HG03025 (cell line): ENCODE measurements around the gene CITED2.

ENCODE experiments used
- ATAC-seq: cut with Tn5 transposase; IDR thresholded peaks from one replicate; pipeline ENCODE4 v1.9.1; 2021; ENCODE audit warnings: mild to moderate bottlenecking, moderate library complexity; ENCODE audit not compliant: unreplicated experiment, low FRiP score

The CITED2 gene

DNA sequence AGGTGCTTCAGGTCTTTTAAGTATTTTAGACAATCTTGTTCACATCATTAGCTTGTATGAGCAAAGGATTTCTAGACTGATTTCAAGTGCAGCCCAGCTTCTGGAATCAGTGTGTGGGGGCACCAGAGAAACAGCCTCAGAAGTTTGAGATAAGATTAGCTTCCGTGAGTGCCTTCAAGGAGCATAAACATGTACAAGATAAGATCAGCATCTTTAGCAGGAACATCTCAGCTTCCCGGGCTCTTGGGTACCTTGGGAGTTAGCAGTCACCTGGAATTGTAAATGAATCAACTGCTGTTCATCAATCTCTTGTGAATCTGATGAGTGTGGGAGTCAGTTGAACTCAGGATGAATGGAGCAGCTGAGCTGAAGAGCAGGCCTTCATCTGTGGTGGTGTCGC is 12.0 kb upstream of the CITED2 start:
- ATAC-seq = no peak

DNA sequence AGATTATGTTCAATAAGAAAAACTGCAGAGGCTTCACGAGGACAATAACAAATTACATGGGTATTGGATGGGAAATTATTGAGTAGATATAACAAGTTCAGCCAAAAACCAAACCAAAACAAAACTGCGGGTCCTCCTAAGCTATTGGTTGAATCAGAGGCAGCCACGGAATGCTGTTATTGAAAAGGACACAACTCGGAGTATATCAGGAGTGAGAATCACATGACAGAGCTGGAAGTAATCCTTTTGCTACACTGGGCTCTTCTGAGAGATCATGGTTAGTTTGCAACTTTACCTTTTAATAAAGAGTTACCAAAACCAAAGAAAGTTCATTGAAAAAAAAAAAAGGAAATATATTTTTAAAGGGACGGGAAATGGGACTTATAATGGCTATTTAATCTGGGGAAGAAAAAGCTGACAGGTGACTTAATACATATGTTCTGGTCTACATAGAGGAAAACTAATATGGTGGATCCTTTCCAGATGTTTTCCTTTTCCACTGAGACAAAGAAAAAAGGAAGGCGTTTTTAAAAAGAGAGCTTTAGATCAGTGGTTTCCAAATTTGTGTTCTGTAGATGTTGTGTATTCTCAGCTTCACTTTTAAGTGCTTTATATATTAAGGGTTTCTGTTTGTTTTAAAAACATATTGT is 6.9 kb upstream of the CITED2 start:
- no peak for ATAC-seq

DNA sequence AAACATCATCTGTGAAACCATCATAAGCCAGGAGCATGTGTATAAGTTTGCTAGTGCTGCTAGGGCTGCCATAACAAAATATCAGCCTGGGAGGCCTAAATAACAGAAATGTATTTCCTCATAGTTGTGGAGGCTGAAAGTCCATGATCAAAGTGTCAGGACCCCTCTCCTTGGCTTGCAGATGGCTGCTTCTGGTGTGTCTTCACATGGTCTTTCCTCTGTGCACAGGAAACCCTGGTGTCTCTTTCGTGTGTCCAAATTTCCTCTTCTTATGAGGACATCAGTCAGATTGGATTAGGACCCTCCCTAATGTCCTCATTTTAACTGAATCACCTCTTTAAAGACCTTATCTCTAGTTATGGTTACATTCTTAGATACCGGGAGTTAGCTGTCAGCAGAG is 6.2 kb upstream of the CITED2 start:
- no peak for ATAC-seq

DNA sequence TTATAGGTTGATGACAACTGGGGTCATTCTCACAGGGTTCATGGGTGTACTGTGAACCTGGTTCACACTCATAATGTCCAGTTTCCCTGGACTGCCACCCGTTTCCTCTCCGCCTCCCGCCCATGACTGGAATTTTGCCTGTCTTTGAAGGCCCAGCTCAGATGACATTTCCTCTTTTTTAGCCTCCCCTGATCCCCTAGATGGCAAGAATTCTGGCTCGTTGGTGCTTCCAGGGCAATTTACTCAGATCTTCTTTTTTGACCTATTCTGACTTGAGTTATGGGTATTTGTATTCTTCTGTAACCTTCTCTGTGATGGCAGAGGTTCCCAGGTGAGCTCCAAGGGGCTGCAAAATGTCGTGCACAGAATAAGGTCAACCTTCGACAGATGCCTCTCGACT is 5.7 kb upstream of the CITED2 start:
- no peak for ATAC-seq

DNA sequence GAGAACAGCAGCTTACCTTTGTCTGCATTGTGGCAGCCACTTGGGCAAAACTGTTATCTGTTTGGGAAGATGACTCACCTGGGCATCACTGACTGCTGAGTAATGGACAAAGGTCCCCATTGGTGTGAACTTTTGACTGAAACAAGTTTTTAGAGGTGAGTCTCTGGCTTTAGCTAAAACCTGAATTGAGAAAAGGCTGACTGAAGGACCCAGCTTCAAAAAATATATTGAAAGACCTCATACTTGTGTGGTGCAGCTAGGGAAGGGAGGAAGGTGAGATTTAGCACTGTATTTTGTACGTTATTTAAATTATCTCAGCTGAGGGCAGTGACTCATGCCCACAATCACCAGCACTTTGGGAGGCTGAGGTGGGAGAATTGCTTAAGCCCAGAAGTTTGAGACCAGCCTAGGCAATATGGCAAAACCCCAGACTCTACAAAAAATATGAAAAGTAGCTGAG is 4.5 kb upstream of the CITED2 start:
- no peak for ATAC-seq

DNA sequence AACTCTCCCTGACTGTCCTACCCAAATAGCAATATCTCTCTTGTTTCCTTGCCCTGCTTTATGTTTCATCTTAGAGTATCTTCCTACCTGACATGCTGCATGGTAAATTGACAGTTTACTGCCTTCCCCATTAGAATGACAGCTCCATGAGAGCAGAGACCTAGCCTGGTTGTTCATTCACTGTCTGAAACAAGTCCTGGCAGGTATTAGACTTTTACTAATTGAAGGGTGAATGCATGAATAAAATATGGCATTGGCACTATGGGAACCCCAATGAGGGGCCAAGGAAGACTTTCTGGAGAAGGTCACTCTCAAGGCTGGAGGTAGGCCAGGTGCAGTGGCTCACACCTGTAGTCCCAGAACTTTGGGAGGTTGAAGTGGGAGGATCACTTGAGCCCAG is 3.8 kb upstream of the CITED2 start:
- no peak for ATAC-seq

DNA sequence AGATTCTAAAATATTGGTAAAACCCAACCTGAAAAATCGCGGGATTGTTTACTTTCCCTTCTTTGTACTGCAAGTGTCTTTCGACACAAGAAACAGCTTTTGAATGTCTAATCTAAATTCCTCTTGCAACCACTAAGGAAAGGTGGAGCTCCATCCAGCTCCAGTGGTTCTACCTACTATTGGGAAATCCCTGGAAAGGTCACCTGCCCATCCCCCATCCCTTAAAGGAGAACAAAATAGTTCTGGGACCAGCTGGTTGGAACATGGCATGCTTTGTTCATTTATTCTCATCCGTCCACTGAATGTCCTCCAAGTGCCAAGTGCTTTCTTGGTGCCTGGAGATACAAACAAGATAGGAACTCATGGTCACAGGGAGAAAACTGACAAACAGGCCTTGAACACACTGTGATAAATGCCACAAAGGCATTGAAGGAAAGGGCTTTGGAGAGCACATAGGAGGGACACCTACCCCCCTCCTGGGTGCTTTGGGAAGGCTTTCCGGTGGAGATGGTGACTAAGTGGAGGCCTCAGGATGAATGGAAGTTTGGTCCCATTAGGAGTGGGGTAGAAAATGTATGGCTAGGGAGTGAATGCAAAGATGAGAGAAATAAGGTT is 2.3 kb upstream of the CITED2 start:
- ATAC-seq = no peak

DNA sequence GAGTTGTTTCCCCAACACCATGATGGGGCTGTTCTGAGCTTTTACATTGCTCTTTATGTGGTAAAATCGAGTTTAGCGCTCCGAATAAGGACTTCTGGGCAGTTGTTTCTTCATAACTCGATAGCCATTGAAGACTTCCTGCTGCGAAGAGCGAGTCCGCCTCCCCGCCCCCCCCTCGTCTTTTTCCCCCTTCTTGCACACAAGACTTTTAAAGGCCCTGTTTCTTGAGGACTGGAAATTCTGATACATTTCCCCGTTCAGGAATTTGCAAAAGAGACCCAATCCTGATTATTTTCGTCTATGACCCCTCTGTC is 1.5 kb upstream of the CITED2 start:
- ATAC-seq = no peak

DNA sequence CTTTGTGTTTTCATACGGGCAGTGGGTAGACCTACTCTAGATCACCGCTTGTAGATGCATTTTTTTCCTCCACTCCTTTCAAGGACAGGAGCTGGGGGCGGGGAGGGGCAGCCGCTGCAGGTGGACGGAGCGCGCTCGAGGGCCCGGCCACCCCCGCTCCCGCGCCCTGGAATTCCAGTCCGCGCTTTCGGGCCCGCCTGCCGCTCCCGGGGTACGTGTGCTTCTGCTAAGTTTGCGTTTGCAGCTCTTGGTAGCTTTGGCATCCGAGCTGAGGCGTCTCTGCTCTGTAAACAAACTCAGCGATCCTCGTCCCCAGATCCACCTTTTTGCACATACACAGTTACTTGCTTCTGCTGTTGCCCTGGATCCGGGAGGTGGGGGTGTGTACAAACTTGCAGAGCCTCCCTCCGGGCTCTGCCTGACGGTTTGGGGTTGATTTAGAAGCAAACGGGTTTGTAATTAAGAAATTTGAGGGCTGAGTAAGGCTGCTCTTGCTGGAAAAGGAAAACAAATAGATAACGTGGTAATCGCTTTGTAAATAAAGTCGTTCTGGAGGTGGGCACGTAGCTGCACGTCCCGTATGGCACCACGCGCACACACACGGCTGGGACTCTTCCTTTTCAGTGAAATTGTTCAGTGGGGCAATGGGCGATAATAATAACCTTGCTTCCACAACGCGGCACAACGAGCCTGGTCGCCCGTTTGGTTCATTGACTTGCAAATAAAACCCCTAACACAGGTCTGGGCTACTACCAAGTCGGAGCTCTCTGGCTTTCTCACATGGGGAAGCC is 973 bp upstream of the CITED2 start:
- ATAC-seq = peak; percentile 51

DNA sequence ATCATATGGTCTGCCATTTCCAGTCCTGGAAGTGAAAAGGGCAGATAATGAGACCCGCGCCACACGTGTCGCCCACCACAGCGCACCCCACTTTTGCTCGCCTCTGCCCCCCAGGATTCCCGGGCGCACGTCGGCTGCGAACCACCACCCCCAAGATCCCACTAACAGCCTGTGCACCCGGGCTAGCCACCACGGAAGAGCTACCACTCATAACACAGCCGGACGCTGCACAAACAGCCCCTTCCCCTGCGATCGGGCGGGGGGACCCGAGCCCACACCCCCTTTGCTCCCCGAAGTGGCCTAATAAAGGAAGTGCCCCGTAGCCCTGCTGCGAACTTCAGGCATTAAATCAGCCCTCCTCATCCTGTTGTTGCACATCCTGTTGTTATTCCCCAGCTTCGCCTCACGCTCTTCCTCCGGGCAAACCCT is 506 bp downstream of the CITED2 start:
- ATAC-seq = peak; percentile 9

DNA sequence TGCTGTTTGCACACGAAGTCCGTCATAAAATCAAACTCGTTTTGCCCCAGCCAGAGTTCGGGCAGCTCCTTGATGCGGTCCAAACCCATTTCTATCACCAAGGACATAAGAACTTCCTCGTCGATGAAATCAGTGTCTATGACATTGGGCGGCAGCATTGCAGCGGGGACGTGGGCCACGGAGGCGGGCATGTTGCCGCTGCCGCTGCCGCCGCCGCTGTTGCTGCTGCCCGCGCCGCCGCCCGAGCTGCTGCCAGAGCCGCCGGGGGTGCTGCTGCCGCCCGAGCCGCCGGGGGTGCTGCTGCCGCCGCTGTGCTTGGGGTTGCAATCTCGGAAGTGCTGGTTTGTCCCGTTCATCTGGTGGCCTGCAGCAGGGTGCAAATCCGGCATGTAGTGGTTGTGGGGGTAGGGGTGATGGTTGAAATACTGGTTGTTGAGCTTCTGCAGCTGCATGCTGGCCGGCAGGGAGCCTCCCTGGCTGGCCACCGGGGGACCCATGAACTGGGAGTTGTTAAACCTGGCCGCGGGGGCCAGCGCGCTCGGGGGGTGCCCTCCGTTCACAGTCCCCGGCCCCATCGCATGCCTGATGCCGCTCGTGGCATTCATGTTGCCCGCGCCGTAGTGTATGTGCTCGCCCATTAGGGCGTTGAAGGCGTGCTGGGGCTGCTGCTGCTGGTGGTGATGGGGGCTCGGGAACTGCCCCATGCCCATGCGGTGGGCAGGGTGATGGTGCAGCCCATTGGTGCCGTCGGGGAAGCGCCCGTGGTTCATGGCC is 1.1 kb downstream of the CITED2 start:
- ATAC-seq = peak; percentile 24

DNA sequence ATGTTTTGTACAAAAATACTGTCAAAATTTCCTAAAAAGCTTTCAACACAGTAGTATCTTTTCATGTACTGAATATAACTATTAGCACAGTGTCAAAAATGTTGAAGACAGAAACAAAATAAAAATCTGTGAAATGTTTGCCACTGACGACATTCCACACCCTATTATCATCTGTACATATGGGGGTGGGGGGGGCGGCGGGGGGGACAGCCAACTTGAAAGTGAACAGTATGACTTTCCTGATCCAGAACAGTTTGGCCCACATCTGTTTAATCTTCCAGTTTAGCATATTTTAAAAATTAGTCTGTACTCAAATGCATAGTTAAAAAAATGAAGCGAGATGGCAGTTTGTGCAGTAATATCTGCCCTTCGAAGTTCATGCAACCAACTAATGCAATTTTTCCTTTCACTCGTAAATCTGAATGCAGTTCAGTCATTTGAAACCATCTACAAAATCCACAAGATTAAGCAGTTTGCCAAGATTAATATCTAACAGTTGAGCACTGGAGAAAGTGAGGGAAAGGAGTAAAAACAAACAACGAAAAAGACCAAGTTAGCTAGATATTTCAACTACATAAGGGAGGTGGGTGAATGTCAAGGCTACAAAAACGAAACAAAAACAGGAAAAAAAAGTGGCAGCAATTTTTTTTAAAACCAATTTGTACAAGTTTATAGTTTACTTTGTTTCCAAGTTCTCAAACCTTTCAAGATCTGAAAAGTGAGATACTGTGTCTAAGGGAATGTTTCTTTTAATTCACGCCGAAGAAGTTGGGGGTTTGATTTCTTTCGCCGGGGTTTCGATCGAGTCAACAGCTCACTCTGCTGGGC is 1.9 kb downstream of the CITED2 start:
- ATAC-seq = no peak

DNA sequence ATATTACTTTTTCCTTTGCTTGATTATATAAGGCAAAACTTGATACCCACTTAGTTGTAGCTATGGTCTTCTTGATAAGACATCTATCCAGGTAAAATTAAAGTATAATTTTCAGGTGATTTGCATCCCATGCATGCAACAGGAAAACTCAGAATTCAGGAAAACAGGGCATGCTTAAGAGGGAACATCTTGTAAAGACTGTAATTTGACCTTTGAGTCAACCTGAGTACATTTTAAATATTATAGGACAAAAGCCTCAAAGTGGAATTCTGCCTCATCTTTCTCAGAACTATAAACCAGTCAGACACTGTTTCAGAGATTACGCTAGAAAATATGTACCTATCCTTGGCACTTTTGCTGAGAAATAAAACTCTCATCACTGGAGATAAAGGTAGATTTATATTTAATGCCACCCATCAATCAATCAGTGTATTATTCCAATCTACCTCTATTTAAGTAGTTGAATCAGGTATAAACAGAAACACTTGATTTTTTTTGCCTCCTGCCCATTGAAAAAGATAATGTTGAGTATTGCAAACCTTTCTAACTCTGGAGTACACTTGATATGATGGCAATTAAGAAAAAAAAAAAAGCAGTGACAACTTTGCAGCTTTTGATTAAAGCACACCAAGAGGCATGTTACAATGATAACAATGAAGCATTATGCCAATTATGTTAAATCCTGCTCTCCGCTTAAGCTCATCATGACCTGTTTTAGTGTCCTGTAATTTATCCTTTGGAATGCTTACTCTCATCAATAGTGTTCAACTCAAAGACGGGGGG is 2.8 kb downstream of the CITED2 start:
- ATAC-seq = no peak

DNA sequence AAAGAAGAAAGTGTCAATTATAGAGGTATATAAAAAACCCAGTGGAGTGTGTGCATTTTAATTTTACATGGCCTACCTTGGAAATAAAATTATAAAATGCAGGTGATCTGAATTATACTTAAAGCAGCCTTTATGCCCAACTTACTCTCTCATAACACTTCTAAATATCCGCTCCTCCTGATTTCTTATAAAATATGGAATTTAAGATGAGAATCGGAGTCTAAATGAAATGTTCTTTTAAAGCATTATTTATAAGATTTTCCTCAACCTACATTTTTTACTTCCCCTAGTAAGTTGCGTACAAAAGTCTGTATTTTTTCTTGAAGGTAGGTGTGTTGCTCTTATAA is 3.5 kb downstream of the CITED2 start:
- ATAC-seq = no peak

DNA sequence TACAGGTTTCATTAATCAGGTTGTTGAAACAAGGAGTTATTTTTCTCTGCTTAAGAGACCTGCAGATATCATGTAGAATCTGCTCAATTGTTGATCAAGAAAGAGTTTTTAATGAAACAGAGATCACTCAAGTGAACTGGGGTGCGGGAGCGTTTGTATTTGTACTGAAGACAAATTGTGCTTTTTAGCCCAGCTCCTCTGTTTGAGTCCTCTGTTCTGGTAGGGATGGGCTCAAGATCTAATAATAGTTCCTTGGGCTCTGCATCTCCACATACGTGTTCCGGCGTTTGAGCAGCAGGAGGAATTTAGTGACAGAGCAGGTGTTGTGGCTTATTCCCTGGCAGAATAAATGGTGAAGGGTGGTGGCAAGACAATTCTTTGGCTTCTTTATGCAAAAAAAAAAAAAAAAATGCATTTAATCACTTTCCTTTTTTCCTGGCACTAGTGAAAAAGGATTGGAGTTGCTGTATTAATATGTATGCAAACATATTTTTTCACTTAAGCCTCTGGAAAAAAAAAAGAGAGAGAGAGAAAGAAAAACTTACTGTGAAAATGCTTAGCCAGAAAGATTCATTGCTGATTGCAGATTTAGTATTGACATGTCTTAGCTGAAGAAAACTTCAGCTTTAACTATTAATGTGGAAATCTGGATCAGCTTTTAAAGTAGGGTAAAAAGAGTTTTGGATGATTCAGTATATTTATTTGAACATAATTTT is 4.0 kb downstream of the CITED2 start:
- no peak for ATAC-seq

DNA sequence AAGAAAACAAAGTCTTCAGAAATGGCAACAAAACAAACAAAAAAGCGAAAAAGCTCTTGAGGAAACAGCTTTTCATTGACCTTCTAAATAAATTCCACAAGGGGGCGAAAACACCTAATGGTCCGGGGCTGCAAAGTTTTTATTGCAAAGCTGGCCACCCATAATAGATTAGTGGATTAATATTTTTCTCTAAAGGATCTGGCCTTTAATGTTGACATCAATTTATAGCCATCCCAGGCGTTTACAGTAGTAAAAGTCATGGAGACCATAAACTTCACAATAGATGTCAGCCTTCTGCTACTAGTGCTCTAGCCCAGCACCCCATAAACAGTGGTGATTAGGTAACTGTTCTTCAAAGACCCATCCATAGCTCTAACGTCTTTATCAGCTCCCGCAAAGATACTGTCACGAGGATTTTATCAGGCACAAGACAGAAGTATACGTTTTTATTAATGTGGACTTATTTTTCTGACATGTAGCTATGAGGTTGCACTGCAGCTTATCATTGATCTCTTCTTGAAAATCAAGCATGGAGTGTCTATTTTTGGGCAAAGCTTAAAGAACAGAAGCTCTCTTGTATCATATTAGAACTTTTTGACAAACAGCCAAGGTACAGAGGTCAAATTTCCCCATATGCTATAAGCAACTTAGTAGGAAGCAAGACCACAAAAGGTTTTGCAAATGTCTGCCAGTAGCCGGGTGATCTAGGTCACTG is 4.7 kb downstream of the CITED2 start:
- ATAC-seq = no peak

DNA sequence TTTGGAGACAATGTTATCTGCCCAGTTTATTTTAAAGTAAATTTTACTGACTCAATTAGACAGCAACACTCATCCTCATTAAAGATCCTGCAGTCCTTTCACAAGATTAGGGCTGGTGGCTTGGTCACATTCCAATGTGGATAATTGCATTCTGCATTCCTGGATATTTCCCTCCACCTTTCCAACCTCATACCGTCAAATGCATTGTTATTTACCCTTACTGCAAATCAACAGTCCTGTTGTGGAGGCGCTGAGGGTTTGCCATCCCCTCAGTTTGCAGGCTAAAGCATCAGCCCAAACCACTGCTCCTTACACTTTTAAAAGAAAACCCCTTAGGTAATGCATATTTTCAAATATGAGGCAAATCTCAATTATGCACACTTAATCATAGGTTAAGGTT is 5.4 kb downstream of the CITED2 start:
- ATAC-seq = no peak

DNA sequence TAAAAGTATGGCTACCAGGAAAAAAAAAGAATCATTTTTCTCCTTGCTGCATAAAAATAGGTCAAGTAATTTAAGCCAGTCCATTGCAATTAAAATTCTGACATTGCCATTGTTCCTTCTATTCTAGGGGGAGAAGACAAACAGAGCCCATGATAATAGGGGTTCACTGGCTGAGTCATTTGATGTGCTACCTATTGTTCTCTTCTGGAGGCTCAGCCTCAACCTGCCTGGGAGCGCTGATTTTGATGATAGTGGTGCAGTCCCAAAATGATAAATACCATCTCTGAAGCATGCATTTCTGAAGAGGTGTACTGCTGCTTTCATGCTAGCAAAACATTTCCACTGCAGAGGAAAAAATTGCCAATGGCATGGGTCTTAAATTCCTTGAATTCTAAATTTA is 5.8 kb downstream of the CITED2 start:
- no peak for ATAC-seq
